Measurements from ENCODE around the gene SIRT5.

Gene SIRT5

DNA sequence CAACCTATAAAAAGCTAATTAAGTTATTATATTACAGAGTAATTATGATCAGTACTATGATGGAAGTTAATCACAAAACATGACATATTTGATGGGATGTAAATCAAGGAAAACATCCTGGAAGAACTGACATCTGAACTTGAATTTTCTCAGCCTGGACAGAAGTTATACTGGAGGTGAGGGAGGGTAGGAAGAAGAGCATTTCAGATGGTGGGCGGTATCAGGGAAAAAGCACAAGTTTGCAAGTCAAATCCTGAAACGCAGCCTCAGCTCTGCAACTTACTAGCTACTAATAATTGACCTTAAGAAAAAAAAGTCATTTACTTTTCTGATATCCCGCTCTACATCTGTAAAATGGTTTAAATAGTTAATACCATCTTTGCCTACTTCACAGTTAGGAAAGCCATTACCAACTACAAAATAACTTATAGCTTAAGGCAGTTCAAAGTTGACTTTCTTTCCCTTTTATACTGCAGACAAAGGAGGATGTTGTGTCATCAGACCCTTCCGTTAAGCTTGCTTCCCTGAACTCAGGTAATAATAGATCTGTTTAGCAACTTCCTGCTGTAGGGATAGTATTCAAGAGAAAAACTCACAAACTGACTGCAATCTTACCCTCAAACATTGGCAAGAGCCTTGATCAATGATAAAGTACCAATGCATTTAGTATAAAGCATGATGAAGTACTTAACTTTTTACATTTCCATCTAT lies 61.7 kb downstream of the SIRT5 start:
- no peak for DNase-seq (ENCODE audit: low read depth)

DNA sequence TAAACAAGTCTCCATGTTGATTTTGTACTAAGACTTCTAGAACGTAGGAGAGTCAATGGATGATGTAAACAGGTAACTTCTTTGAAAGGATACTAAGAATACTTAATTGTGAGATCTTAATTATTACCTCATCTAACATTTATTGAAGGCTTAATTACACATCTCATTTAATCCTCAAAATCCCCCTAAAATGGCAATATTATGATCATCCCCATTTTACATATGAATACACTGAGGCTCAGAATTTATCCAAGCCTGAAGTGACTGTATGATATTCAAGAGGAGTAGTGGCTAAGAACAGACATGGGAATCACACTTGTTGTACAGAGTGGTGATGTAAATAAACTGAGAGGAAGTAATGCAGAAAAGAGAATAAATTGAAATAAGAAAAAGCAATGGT lies 63.6 kb downstream of the SIRT5 start:
- no peak for DNase-seq (ENCODE audit: low read depth)

DNA sequence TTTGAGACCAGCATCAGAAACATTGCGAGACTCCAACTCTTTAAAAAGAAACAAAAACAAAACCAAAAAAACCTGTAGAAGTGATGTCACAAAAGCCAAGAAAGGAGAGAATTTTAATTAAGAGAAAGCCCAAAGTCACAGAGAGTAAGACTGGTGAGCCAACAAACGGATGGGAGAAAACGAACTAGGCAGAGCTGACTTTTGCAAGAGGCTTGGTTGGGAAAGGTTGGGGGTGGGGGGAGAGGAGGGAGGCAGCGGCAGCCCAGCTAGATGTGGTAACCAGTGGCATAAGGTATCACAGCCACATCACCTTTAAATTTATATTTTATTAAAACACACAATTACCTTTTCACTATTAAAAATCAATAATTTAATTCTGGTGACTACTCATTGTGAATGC lies 64.2 kb downstream of the SIRT5 start:
- DNase-seq (ENCODE audit: low read depth): no peak

DNA sequence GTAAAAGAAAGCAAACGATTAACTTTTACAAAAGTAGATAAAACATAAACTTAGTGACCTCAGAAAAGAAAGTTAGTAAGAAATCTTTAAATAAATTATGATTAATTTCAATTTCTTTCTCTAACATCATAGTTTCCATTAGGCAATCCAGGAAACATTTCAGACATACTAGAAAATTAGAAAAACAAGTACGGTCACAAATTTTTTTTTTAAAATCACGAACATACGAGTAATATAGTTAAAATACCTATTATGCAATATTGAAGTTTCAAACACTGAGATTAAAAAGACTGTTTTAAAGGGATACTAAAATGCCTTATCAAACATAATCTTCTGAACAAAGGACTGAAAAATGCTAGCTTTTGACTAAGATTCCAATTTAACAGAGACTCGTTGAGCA lies 66.9 kb downstream of the SIRT5 start:
- DNase-seq (ENCODE audit: low read depth): no peak

DNA sequence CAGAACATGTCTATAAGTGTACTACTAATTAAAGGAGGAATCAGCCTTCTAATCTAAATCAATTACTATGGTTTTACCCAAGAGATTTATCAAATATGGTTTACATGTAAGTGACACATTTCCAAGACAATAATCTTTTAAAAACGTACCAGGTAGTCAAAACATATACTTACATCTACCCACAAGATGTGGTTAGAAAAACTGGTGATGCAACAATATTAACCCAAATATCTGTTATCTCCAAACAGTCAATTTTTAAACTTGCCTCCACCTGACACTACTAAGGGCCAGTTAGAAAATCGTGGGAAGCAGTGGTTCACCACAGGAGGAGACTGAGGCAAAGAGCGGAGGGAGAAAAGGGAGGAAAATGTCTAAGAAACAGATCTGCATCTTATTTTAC lies 68.7 kb downstream of the SIRT5 start:
- DNase-seq (ENCODE audit: low read depth): no peak

DNA sequence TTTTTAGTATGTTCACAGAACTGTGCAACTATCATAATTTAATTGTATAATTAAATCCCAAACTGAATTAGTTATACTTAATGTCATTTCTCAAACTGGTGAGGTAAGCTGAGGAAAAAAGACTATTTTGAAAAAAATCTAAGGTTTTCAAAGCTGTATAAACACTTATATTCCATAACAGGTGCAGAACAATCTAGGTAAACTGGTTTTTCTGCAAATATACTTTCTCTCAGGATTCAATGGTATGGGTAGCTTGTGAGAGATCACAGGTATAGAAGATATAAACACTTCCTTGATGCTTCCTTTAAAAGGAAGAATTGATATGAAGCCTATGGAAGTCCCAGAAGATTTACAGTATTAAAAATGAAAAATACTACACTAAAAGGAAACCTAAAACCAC lies 74.4 kb downstream of the SIRT5 start:
- no peak for DNase-seq (ENCODE audit: low read depth)

DNA sequence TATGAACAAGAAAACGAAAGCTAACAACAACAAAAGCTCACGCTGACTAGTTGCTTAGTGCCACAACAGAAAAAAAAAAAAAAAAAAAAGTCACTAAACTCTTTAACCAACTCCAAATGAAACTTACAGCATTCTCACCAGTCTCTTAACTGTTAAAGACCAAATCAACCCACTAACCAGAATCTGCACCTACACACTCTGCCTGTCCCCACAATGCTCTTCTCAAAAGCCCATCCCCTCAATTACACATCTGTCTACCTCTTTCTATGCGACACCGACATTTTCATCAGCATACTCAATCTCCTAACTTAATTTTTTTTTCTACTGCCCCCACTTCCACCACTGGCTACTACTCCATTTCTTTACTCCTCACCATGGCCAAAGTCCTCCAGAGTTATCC lies 75.0 kb downstream of the SIRT5 start:
- no peak for DNase-seq (ENCODE audit: low read depth)

DNA sequence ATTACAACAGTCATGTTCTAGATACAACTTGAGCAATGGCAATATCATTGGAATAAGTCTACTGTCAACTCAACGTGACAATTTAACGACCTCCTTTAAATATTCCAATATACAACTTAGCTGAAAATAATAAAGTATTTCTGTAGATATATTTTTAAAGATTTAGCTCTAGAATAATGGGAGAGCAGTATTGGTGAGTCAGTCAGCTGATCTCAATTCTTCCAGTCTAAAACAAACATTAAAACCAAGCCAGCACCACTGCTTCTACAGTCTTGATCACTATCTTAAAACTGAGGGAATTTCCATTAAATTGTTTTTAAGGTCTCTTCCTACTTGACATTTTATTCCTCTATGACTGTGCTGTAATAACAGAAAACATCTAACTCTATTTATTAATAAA lies 78.9 kb downstream of the SIRT5 start:
- DNase-seq (ENCODE audit: low read depth): no peak

DNA sequence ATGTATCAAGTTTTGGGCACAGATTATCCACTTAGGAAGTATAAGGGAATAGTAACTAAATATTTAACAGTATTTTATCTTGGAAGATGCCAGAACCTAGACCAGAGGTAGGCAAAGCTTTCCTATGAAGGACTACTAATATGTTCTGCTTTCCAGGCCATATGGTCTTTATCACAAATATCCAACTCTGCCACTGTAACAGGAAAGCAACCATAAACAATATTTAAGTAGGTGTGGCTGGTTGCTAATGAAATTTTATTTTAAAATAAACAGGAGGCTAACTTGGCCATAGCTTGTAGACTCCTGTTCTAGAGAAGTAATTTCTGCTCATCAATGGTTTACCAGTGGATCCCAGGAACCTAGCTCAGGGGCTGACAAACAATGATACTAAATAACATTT lies 80.1 kb downstream of the SIRT5 start:
- DNase-seq (ENCODE audit: low read depth): no peak

DNA sequence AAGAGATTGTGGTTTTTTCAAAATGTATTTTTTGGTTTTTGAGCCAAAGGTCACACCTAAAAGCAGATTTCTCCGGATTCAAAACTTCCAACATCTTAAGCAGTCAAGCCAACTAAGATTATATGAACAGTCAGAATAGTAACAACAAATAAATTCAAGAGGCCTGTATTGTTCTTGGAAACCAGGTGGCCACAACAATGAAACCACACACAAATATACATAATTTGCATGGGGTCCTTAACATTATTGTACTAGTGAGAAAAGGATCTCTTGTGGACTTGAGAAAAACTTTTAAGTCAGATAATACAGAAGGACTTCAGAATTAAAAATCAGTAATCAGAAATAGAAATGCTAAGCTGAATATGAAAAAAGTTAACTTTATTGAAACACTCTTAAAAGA lies 81.3 kb downstream of the SIRT5 start:
- DNase-seq (ENCODE audit: low read depth): no peak

DNA sequence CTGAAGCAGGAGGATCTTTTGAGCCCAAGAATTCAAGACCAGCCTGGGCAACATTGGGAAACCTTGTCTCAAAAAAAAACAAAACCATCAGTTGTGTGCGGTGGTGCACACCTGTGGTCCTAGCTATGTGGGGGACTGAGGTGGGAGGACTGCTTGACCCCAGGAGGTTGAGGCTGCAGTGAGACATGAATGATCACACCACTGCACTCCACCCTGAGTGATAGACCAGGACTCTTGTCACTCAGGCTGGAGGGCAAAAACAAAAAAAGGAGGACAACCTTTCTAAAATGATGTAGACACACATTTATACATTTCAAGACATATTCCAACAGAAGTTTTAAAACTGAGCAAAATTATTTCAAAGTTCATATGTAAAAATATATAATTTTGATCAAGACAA lies 85.9 kb downstream of the SIRT5 start:
- DNase-seq (ENCODE audit: low read depth): no peak

DNA sequence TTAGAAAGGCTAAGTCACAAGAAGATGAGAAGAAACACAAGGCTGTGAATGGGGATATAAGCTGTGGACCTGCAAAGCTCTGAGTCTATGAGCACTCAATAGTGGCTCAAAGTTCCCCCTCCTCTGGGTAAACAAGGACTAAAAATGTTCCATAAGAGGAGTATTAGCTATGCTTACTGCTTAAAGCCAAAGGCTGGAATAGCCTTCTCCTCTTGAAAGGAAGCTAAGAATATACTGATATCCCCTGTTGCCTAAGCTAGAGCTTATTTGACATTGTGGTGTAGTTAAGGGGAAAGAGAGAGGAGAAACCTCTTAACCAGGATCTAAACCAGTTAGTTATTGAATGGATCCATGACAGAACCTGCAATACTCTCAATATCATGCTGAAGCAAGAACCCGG lies 86.5 kb downstream of the SIRT5 start:
- DNase-seq (ENCODE audit: low read depth): no peak

DNA sequence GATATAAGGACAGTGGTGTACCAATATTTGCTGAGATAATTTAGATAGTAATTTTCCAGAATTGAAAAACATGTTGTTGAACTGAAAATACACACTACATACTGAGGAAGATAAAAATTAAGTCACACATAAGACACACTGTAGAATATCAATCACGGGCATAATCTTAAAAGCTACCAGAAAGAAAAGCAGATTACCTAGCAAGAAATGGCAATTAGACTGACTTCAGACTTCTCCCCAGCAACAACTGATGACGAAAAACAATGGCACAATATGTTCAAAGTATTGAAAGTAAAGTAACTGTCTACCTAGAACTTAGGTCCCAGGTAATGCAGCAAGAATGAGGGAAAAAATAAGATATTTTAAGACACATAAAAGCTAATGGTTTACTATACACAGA lies 87.2 kb downstream of the SIRT5 start:
- DNase-seq (ENCODE audit: low read depth): no peak

DNA sequence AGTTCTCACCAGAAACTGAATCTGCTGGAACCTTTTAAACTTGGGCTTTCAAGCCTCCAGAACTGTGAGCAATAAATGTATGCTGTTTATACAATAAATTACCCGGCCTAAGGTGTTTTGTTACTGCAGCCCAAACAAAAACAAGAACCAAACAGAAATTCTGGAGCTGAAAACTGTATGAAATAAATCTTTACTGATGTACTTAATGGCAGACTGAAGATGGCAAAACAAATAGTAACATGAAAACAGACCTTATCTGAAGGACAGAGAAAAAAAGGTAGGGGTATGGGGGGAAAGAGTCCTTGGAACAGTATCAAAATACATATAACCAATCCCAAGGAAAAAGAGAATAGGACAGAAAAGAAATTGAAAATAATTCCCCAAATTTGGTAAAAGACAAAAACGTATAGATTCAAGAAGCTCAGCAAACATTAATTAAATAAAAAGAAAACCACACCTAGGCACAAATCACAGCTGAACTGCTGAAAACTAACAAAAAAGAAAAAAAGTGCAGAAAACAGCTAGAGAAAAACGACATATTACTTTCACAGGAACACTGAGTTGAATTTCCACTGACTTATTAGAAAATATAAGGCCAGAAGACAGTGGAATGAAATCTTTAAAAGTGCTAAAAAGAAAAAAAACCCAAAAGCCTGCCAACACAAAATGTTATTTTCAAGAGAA lies 88.4 kb downstream of the SIRT5 start:
- DNase-seq (ENCODE audit: low read depth): no peak

DNA sequence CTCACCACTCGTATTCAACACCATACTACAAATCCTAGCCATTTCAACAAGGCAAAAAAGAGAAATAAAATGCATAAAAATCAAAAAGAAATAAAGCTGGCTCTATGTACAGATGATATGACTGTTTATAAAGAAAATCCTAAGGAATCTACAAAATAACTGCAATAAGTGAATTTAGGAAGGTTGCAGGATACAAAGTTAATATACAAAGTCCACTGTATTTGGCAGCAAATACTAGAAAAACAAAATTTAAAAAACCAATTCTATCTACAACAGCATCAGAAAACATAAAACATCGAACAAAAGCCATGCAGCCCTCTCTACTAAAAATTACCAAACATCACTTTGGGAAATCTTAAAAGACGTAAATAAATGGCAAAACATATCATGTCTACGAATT lies 89.6 kb downstream of the SIRT5 start:
- DNase-seq (ENCODE audit: low read depth): no peak
